H1 (cell line): ENCODE results near the gene HARS2.

ENCODE experiments used
- CTCF ChIP-seq, 3 experiments: IDR thresholded peaks; 1 replicate in 2 of 3; 2 replicates in 1 of 3; pipeline versions ENCODE4 v1.5.1 to v1.6.1; 2011; ENCODE audit warnings: low read length in 3 of 3, mild to moderate bottlenecking in 3 of 3, inconsistent platforms in 2 of 3, low read depth in 1 of 3, moderate library complexity in 1 of 3; ENCODE audit not compliant: insufficient read depth in 1 of 3; ENCODE audit errors: control extremely low read depth in 1 of 3
- EP300 ChIP-seq, 2 experiments: IDR thresholded peaks; 1 replicate in 1 of 2; 2 replicates in 1 of 2; pipeline ENCODE4 v1.6.1; 2011 to 2012; ENCODE audit warnings: low read depth in 2 of 2, low read length in 2 of 2, mild to moderate bottlenecking in 2 of 2, borderline replicate concordance in 1 of 2, inconsistent platforms in 1 of 2, moderate library complexity in 1 of 2
- EZH2 ChIP-seq: fragments of 200-600 bp; sonication (generic); IDR thresholded peaks from 2 replicates; pipeline ENCODE4 v1.7.1; 2012; ENCODE audit warnings: low read depth, mild to moderate bottlenecking, moderate library complexity, low read length, inconsistent platforms; ENCODE audit not compliant: severe bottlenecking
- POLR2A ChIP-seq, 2 experiments: IDR thresholded peaks; 1 replicate in 1 of 2; 2 replicates in 1 of 2; pipeline ENCODE4 v1.6.1; 2011; ENCODE audit warnings: low read depth in 2 of 2, low read length in 2 of 2, mild to moderate bottlenecking in 2 of 2; ENCODE audit errors: control extremely low read depth in 1 of 2
- POLR2AphosphoS5 ChIP-seq: IDR thresholded peaks from 2 replicates; pipeline ENCODE4 v1.6.1; 2011; ENCODE audit warnings: low read depth, low read length
- RFX5 ChIP-seq: IDR thresholded peaks from 2 replicates; pipeline ENCODE4 v1.6.1; 2011; ENCODE audit warnings: low read depth, low read length, improper control_type of control experiment, borderline replicate concordance

- TF ChIP-seq CTCF (IDR thresholded peaks at IDR 0.05; ENCODE audit: control extremely low read depth in 1 of 3, insufficient read depth in 1 of 3, low read depth in 1 of 3, low read length in 3 of 3): no peak
- no peak for TF ChIP-seq POLR2A (IDR thresholded peaks at IDR 0.05; ENCODE audit: control extremely low read depth in 1 of 2, low read depth in 2 of 2, low read length in 2 of 2)
- TF ChIP-seq EZH2: no peak
- TF ChIP-seq POLR2AphosphoS5: no peak
- TF ChIP-seq EP300 (IDR thresholded peaks at IDR 0.05; ENCODE audit: borderline replicate concordance in 1 of 2, low read depth in 2 of 2, low read length in 2 of 2): no peak
- no peak for TF ChIP-seq RFX5
Measured at GRCh38 chr5:140674211-140674610, 17.0 kb upstream of the HARS2 start.
